ENCODE measurements around the gene TCFL5. TPM values are rescaled to one million over a fixed set of nuclear protein-coding genes. Genes with fewer than 3 reads are reported as not detected.
A peak's percentile ranks its signal among the peaks of the same experiment; 100 is the strongest.
"Not testable (repeated sequence)": the region's sequence is repeated elsewhere in the genome, so short reads cannot be mapped to it uniquely, and the experiment has no call there.

The TCFL5 gene
- total and polyA plus RNA-seq, 2 donors: 10.9 to 13.0 TPM

DNA sequence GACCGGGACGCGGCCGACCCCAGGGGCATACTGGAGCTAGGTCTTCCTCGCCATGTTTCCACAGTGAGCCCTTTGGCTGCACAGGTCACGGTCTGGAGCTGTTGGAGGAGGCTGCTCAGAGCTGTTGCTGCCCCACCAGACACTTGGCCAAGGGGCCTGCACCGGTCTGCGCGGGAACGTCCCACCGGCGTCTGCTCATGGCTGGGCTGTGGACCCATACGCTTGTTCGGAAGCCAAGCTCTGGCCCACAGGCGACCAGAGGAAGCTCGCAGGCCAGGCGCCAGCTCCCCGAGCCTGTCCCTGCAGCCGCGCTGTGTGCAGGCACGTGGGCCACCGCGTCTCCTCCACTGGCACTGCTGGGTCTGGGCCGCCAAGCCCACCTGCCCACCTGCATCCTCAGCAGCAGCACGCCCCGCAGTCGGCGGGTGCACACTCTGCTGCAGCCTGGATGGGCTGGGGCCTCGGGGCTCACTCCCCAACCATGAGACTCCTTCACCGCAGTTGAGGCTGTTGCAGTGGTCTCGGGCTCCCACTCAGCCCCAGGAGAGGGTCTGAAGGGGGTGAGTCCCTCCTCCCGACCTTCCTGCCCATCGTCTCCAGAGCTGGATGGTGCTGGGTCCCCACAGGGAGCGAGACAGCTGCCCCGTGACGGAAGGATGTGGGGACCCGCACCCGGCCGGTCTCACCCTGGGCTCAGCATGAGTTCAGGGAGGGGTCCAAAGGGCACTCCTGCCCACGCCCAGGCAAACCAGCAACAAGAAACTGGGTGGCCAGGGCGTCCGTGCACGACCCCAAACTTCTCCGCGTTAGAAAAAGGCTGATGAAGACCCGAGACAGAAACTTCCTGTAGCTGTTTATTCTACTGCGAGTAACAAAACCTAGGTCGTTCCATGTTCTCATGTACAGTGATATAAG, 15.5 kb upstream of the TCFL5 start:
- Histone ChIP-seq H3K27ac (ENCODE audit: low read depth in 1 of 2, low read length in 1 of 2) (peak overlapping the region in 1 of 2 donors; percentile 18), H3K4me3 (ENCODE audit: low read length in 2 of 2) (no peak overlapping the region), H3K27me3 (ENCODE audit: control insufficient read depth in 2 of 2, insufficient read depth in 1 of 2, low read length in 1 of 2) (peaks cover 0 to 19% of the 10 kb centered on the region in 2 donors), H3K36me3 (ENCODE audit: control insufficient read depth in 2 of 2, insufficient read depth in 2 of 2, low read length in 1 of 2) (peaks cover 15 to 26% of the 10 kb centered on the region in 2 donors), H3K9me3 (ENCODE audit: control insufficient read depth in 2 of 2, insufficient read depth in 1 of 2, low read length in 1 of 2) (no peaks in the 10 kb centered on the region), H3K4me1 (ENCODE audit: control insufficient read depth in 2 of 2, insufficient read depth in 2 of 2, low read length in 2 of 2) (peaks cover 10 to 54% of the 10 kb centered on the region in 2 donors)
- DNase-seq (ENCODE audit: low read depth in 6 of 9, low spot score in 9 of 9): no peak
- 82% methylated on average over 48 of the region's 48 CpGs for WGBS

DNA sequence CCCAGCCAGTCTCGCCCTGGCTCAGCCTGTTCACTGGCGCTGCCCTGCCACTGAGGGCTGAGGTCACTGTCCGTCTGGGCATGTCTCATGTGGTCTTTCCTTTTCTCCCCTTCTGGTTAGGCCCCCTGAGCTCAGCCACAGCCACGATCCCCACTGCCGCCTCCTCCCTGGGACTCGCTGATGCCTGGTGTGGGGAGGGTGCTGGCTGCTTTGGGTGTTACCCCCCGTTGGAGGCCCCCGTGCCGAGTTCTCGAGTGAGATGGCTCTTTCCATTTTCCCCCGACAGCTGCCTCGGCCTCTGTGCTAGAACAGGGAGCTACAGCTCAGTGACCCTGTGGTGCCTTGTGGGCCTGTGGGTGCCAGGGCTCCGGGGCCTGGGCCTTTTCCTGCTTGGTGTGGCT, 14.9 kb upstream of the TCFL5 start:
- peaks cover 8 to 20% of the 10 kb centered on the region in 2 donors for H3K36me3 ChIP-seq (ENCODE audit: control insufficient read depth in 2 of 2, insufficient read depth in 2 of 2, low read length in 1 of 2)
- H3K27ac ChIP-seq (ENCODE audit: low read depth in 1 of 2, low read length in 1 of 2): peak overlapping the region in 1 of 2 donors; percentile 51
- no peak overlapping the region for H3K4me3 ChIP-seq (ENCODE audit: low read length in 2 of 2)
- peaks cover 10 to 54% of the 10 kb centered on the region in 2 donors for H3K4me1 ChIP-seq (ENCODE audit: control insufficient read depth in 2 of 2, insufficient read depth in 2 of 2, low read length in 2 of 2)
- no peaks in the 10 kb centered on the region for H3K9me3 ChIP-seq (ENCODE audit: control insufficient read depth in 2 of 2, insufficient read depth in 1 of 2, low read length in 1 of 2)
- WGBS: 87% methylated on average over 13 of the region's 13 CpGs
- H3K27me3 ChIP-seq (ENCODE audit: control insufficient read depth in 2 of 2, insufficient read depth in 1 of 2, low read length in 1 of 2): peaks cover 0 to 19% of the 10 kb centered on the region in 2 donors
- no peak for DNase-seq (ENCODE audit: low read depth in 6 of 9, low spot score in 9 of 9)

DNA sequence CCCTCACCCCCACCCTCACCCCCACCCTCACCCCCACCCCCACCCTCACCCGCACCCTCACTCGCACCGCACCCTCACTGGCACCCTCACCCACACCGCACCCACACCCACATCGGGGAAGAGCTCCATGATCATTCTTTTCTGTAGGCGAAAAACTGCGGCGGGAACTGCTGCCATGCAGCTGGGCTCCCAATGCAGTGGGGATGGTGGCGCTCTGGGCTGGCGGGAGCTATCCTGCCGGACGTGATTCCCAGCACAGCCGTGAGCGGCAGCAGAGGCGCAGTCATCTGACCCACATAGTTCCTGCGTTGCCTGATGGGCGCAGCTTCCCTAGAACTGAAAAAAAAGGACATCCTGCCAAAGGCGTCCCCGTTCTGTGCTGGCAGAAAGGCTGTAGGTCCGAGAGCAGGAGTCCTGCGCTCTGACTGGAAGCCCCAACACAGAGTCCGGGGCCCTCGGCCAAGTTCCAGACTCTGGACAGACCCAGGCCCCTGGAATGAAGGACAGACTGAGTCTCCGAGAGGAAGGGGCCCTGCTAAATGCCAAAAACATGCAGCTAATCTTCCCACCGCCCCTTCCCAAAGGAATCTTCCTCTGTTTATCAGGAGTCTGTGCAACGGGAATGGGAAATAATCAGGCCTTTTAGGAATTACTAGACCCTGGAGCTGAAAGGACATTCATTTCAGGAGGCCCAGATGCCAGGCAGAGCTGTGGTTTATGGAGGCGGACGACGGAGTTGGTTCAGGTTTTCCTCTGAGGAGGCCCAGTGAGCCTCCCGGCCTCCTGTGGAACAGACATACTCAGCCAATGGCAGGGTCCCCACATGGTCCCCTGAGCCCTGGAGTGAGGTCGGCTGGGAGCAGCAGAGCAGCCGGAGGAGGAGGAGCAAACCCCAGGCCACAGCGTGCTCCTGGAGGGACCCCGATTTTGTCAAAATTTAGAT, 14.1 kb upstream of the TCFL5 start:
- H3K9me3 ChIP-seq (ENCODE audit: control insufficient read depth in 2 of 2, insufficient read depth in 1 of 2, low read length in 1 of 2): no peaks in the 10 kb centered on the region
- WGBS: 71% methylated on average over 34 of the region's 34 CpGs
- no peak overlapping the region for H3K4me3 ChIP-seq (ENCODE audit: low read length in 2 of 2)

GRCh38 chr20:62874964-62875344, 13.3 kb upstream of the TCFL5 start:
- H3K4me1 ChIP-seq (ENCODE audit: control insufficient read depth in 2 of 2, insufficient read depth in 2 of 2, low read length in 2 of 2): peaks cover 10 to 54% of the 10 kb centered on the region in 2 donors
- DNase-seq (ENCODE audit: low read depth in 6 of 9, low spot score in 9 of 9): no peak
- no peak overlapping the region for H3K27ac ChIP-seq (ENCODE audit: low read depth in 1 of 2, low read length in 1 of 2)
- H3K27me3 ChIP-seq (ENCODE audit: control insufficient read depth in 2 of 2, insufficient read depth in 1 of 2, low read length in 1 of 2): peaks cover 0 to 15% of the 10 kb centered on the region in 2 donors
- no peaks in the 10 kb centered on the region for H3K9me3 ChIP-seq (ENCODE audit: control insufficient read depth in 2 of 2, insufficient read depth in 1 of 2, low read length in 1 of 2)
- no peak overlapping the region for H3K4me3 ChIP-seq (ENCODE audit: low read length in 2 of 2)
- 89% methylated on average over 10 of the region's 14 CpGs for WGBS
- peaks cover 0 to 4% of the 10 kb centered on the region in 2 donors for H3K36me3 ChIP-seq (ENCODE audit: control insufficient read depth in 2 of 2, insufficient read depth in 2 of 2, low read length in 1 of 2)

More for the DNA sequence above, 14.1 kb upstream of the TCFL5 start:
- peak overlapping the region; percentile 26 to 51 for H3K27ac ChIP-seq (ENCODE audit: low read depth in 1 of 2, low read length in 1 of 2)
- H3K27me3 ChIP-seq (ENCODE audit: control insufficient read depth in 2 of 2, insufficient read depth in 1 of 2, low read length in 1 of 2): peaks cover 0 to 19% of the 10 kb centered on the region in 2 donors
- peaks cover 0 to 12% of the 10 kb centered on the region in 2 donors for H3K36me3 ChIP-seq (ENCODE audit: control insufficient read depth in 2 of 2, insufficient read depth in 2 of 2, low read length in 1 of 2)
- no peak for DNase-seq (ENCODE audit: low read depth in 6 of 9, low spot score in 9 of 9)
- peaks cover 10 to 54% of the 10 kb centered on the region in 2 donors for H3K4me1 ChIP-seq (ENCODE audit: control insufficient read depth in 2 of 2, insufficient read depth in 2 of 2, low read length in 2 of 2)

DNA sequence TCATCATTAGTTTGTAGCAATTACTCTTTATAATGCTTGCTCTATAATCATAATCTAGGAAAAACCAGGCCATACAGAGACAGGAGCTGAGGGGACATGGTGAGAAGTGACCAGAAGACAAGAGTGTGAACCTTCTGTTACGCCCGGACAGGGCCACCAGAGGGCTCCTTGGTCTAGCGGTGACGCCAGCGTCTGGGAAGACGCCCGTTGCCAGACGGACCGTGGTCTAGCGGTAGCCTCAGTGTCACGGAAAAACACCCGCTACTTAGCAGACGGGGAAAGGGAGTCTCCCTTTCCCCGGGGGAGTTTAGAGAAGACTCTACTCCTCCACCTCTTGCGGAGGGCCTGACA, 12.0 kb upstream of the TCFL5 start:
- 15% methylated on average over 15 of the region's 15 CpGs for WGBS

GRCh38 chr20:62873280-62873679, 11.7 kb upstream of the TCFL5 start:
- peaks cover 0 to 2% of the 10 kb centered on the region in 2 donors for H3K27me3 ChIP-seq (ENCODE audit: control insufficient read depth in 2 of 2, insufficient read depth in 1 of 2, low read length in 1 of 2)
- no peaks in the 10 kb centered on the region for H3K9me3 ChIP-seq (ENCODE audit: control insufficient read depth in 2 of 2, insufficient read depth in 1 of 2, low read length in 1 of 2)
- peak overlapping the region in 1 of 2 donors; percentile 28 for H3K27ac ChIP-seq (ENCODE audit: low read depth in 1 of 2, low read length in 1 of 2)
- WGBS: 74% methylated on average over 7 of the region's 7 CpGs
- H3K36me3 ChIP-seq (ENCODE audit: control insufficient read depth in 2 of 2, insufficient read depth in 2 of 2, low read length in 1 of 2): no peaks in the 10 kb centered on the region
- H3K4me1 ChIP-seq (ENCODE audit: control insufficient read depth in 2 of 2, insufficient read depth in 2 of 2, low read length in 2 of 2): peaks cover 10 to 46% of the 10 kb centered on the region in 2 donors
- H3K4me3 ChIP-seq (ENCODE audit: low read length in 2 of 2): no peak overlapping the region
- DNase-seq (ENCODE audit: low read depth in 6 of 9, low spot score in 9 of 9): no peak

More for the DNA sequence above, 12.0 kb upstream of the TCFL5 start:
- not testable (repeated sequence) for H3K4me3 ChIP-seq (ENCODE audit: low read length in 2 of 2); DNase-seq (ENCODE audit: low read depth in 6 of 9, low spot score in 9 of 9); H3K27me3 ChIP-seq (ENCODE audit: control insufficient read depth in 2 of 2, insufficient read depth in 1 of 2, low read length in 1 of 2); H3K36me3 ChIP-seq (ENCODE audit: control insufficient read depth in 2 of 2, insufficient read depth in 2 of 2, low read length in 1 of 2); H3K9me3 ChIP-seq (ENCODE audit: control insufficient read depth in 2 of 2, insufficient read depth in 1 of 2, low read length in 1 of 2)
- H3K27ac ChIP-seq (ENCODE audit: low read depth in 1 of 2, low read length in 1 of 2): peak overlapping the region in 1 of 2 donors; percentile 28
- H3K4me1 ChIP-seq (ENCODE audit: control insufficient read depth in 2 of 2, insufficient read depth in 2 of 2, low read length in 2 of 2): peaks cover 10 to 49% of the 10 kb centered on the region in 2 donors

DNA sequence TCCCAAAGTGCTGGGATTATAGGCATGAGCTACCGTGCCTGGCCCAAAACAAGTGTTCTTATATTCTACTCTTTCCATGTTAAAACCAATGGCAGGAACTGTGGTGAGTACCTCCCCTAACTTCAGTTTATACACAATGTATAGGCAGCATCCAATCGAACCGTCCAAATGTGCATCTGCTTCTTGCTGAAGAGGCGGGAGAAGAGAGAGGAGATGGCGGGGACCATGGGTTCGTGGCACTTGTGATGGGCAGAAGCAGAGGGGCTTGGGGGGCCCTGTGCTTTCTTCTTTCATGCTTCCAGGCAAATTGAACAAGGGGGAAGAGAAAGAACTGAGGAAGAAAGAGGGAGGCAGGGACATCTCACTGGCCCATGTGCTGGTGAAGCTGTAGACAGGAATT, 11.2 kb upstream of the TCFL5 start:
- peaks cover 0 to 2% of the 10 kb centered on the region in 2 donors for H3K27me3 ChIP-seq (ENCODE audit: control insufficient read depth in 2 of 2, insufficient read depth in 1 of 2, low read length in 1 of 2)
- 95% methylated on average over 6 of the region's 6 CpGs for WGBS
- no peak overlapping the region for H3K4me3 ChIP-seq (ENCODE audit: low read length in 2 of 2)
- H3K36me3 ChIP-seq (ENCODE audit: control insufficient read depth in 2 of 2, insufficient read depth in 2 of 2, low read length in 1 of 2): no peaks in the 10 kb centered on the region
- peak overlapping the region in 1 of 2 donors; percentile 28 for H3K27ac ChIP-seq (ENCODE audit: low read depth in 1 of 2, low read length in 1 of 2)
- DNase-seq (ENCODE audit: low read depth in 6 of 9, low spot score in 9 of 9): no peak
- no peaks in the 10 kb centered on the region for H3K9me3 ChIP-seq (ENCODE audit: control insufficient read depth in 2 of 2, insufficient read depth in 1 of 2, low read length in 1 of 2)
- peaks cover 10 to 45% of the 10 kb centered on the region in 2 donors for H3K4me1 ChIP-seq (ENCODE audit: control insufficient read depth in 2 of 2, insufficient read depth in 2 of 2, low read length in 2 of 2)

GRCh38 chr20:62872184-62872847, 10.7 kb upstream of the TCFL5 start:
- H3K36me3 ChIP-seq (ENCODE audit: control insufficient read depth in 2 of 2, insufficient read depth in 2 of 2, low read length in 1 of 2): no peaks in the 10 kb centered on the region
- 95% methylated on average over 18 of the region's 18 CpGs for WGBS
- no peak overlapping the region for H3K27ac ChIP-seq (ENCODE audit: low read depth in 1 of 2, low read length in 1 of 2)
- H3K9me3 ChIP-seq (ENCODE audit: control insufficient read depth in 2 of 2, insufficient read depth in 1 of 2, low read length in 1 of 2): no peaks in the 10 kb centered on the region
- DNase-seq (ENCODE audit: low read depth in 6 of 9, low spot score in 9 of 9): no peak
- H3K27me3 ChIP-seq (ENCODE audit: control insufficient read depth in 2 of 2, insufficient read depth in 1 of 2, low read length in 1 of 2): peaks cover 0 to 2% of the 10 kb centered on the region in 2 donors
- H3K4me1 ChIP-seq (ENCODE audit: control insufficient read depth in 2 of 2, insufficient read depth in 2 of 2, low read length in 2 of 2): peaks cover 9 to 42% of the 10 kb centered on the region in 2 donors
- H3K4me3 ChIP-seq (ENCODE audit: low read length in 2 of 2): no peak overlapping the region

Measured in thymus (tissue), 11 donors.